ENCODE measurements around the gene UPF3B. TPM values are rescaled to one million over a fixed set of nuclear protein-coding genes. Genes with fewer than 3 reads are reported as not detected.

UPF3B gene
- total and polyA plus RNA-seq, 2 of the 4 experiments (the other 2 are of a cell fraction) = 0.54 to 6.0 TPM

GRCh38 chrX:119871599-119872395, 19.0 kb upstream of the UPF3B start, which contains the start of the genes NDUFA1 and RNF113A:
TSS of gene NDUFA1 (plus strand) at chrX:119871832. CDS start at chrX:119871912, 80 bp downstream.
TSS of gene RNF113A (minus strand) at chrX:119871733. CDS start at chrX:119871613, 120 bp downstream.
- H3K27me3 ChIP-seq (ENCODE audit: control insufficient read depth, insufficient read depth, low read length) = no peaks in the 10 kb centered on the region
- H3K4ac ChIP-seq (ENCODE audit: low read depth, low read length) = peak within 1 kb of the TSS; percentile 88
- H2AK9ac ChIP-seq (replicated peaks; ENCODE audit: low read depth, low read length, poor library complexity) = peak within 1 kb of the TSS; percentile 96
- H2AK5ac ChIP-seq (ENCODE audit: low read depth, low read length) = peak within 1 kb of the TSS; percentile 63
- peak within 1 kb of the TSS; percentile 92 for H3K23ac ChIP-seq (ENCODE audit: low read depth, low read length)
- H2BK20ac ChIP-seq (ENCODE audit: low read depth, low read length) = no peak within 1 kb of the TSS
- H3K9me1 ChIP-seq (ENCODE audit: insufficient read depth, low read length) = no peaks in the 10 kb centered on the region
- peaks cover 3% of the 10 kb centered on the region; the same call in 1 of the 2 replicates for H4K20me1 ChIP-seq (ENCODE audit: insufficient read depth, low read length)
- no peaks in the 10 kb centered on the region; the same call in 1 of the 2 replicates for H3K36me3 ChIP-seq (ENCODE audit: control insufficient read depth, insufficient read depth, low read length)
- H3K4me2 ChIP-seq (ENCODE audit: low read depth, low read length) = peak within 1 kb of the TSS; percentile 89
- H3K18ac ChIP-seq (ENCODE audit: low read depth, low read length) = peak within 1 kb of the TSS; percentile 77
- WGBS, 2 experiments (ENCODE audit: extremely low coverage in 2 of 2, insufficient read length in 1 of 2) = 31% methylated on average over 16 of the region's 62 CpGs; no CpG with 5 or more reads in 1 of the 2 experiments
- peak within 1 kb of the TSS; percentile 94 for H3K56ac ChIP-seq (ENCODE audit: extremely low read depth, insufficient read depth, low read length)
- H3K79me1 ChIP-seq (ENCODE audit: low read depth in 1 of 2, low read length in 2 of 2) = peaks cover 0 to 11% of the 10 kb centered on the region in 2 experiments; a peak in 3 of 4 replicates
- peak within 1 kb of the TSS; percentile 79 for H2BK5ac ChIP-seq (ENCODE audit: low read depth, low read length, poor library complexity, severe bottlenecking)
- TF ChIP-seq RFX5 (IDR thresholded peaks at IDR 0.05; ENCODE audit: low read depth, low read length) (no peak), CTCF (conservative IDR thresholded peaks at IDR 0.05; ENCODE audit: low read depth, low read length) (no peak), NFE2L2 (IDR thresholded peaks at IDR 0.05; ENCODE audit: low read depth, low read length) (no peak), CEBPB (IDR thresholded peaks at IDR 0.05; ENCODE audit: low read depth, low read length) (peak; percentile 63), ELK1 (IDR thresholded peaks at IDR 0.05; ENCODE audit: borderline replicate concordance, low read depth, low read length) (no peak), FOS (IDR thresholded peaks at IDR 0.05; ENCODE audit: low read depth, low read length) (no peak), MAZ (IDR thresholded peaks at IDR 0.05; ENCODE audit: borderline replicate concordance, low read depth, low read length) (0 out of 2 replicates have a peak, but pooled peaks have one; percentile 13), RAD21 (IDR thresholded peaks at IDR 0.05; ENCODE audit: low read length) (no peak), BHLHE40 (IDR thresholded peaks at IDR 0.05; ENCODE audit: low read depth, low read length) (no peak), RCOR1 (IDR thresholded peaks at IDR 0.05; ENCODE audit: insufficient replicate concordance, low read length) (no peak), POLR2A (IDR thresholded peaks at IDR 0.05; ENCODE audit: low read depth, low read length) (peak; percentile 79; the same call in 1 of the 2 replicates)
- H2BK15ac ChIP-seq (ENCODE audit: low read depth, low read length) = no peak within 1 kb of the TSS
- intact Hi-C loops (cut with micrococcal nuclease) = loop anchor here (2.0 to 5.0 kb wide), 2 partner anchors 81 to 264 kb away; partner anchors contain the start of genes NKRF and RPL39
- in situ Hi-C loops (cut with MboI; ENCODE audit: low sequenced_read_pairs) = no loop called here
- H3K4me3 ChIP-seq (ENCODE audit: insufficient read depth, low read depth, low read length) = peak within 1 kb of the TSS; percentile 89
- BruUV-seq (replicated peaks) = no TSS peak
- peak within 1 kb of the TSS; percentile 8; the same call in 1 of the 2 replicates for H2BK120ac ChIP-seq (ENCODE audit: low read depth, low read length)
- H3K27ac ChIP-seq (ENCODE audit: insufficient read depth, low read length) = peak within 1 kb of the TSS; percentile 88
- ChIA-PET CTCF (interaction anchor here (0.6 to 1.3 kb wide), 2 partner anchors 9 to 15 kb away, joined by 3 to 4 read pairs; no protein-coding TSS in a partner anchor), POLR2A (ENCODE audit: unreplicated experiment) (no interaction called here)
- H3K4me1 ChIP-seq (ENCODE audit: control insufficient read depth, insufficient read depth, low read length) = no peaks in the 10 kb centered on the region
- peak within 1 kb of the TSS; percentile 88 for H4K5ac ChIP-seq (ENCODE audit: low read depth, low read length)
- DNase-seq (peak; percentile 81), ATAC-seq (ENCODE audit: low read depth) (peak; percentile 93)
- dilution Hi-C loops (cut with HindIII; ENCODE audit: low sequenced_read_pairs, unreplicated experiment) = no loop called here
- peak within 1 kb of the TSS; percentile 72 to 98 for H4K8ac ChIP-seq (ENCODE audit: low read depth in 2 of 2, low read length in 2 of 2)
- H4K91ac ChIP-seq (ENCODE audit: insufficient read depth, low read depth, low read length) = peak within 1 kb of the TSS; percentile 77
- H3K9ac ChIP-seq (ENCODE audit: low read depth, low read length) = peak within 1 kb of the TSS; percentile 87
- H2AFZ ChIP-seq (replicated peaks; ENCODE audit: low read length, poor library complexity) = peak within 1 kb of the TSS; percentile 94
- H3K14ac ChIP-seq (replicated peaks; ENCODE audit: low read depth, low read length) = peak within 1 kb of the TSS; percentile 98
- H3K9me3 ChIP-seq (ENCODE audit: control insufficient read depth, insufficient read depth, low read length) = no peaks in the 10 kb centered on the region

Data from IMR-90 (cell line).